HTERT RPE-1 (cell line): Measurements from ENCODE around the gene MUC13.
"Not testable (repeated sequence)": the region's sequence is repeated elsewhere in the genome, so short reads cannot be mapped to it uniquely, and the experiment has no call there.

Source experiments
- in situ Hi-C: fragments of 300-500 bp; cut with MboI; formaldehyde crosslinking; loops from 4 replicates; pipeline ENCODE4 v1.14.3; 2020; ENCODE audit warnings: low sequenced_read_pairs

MUC13 gene, protein sequence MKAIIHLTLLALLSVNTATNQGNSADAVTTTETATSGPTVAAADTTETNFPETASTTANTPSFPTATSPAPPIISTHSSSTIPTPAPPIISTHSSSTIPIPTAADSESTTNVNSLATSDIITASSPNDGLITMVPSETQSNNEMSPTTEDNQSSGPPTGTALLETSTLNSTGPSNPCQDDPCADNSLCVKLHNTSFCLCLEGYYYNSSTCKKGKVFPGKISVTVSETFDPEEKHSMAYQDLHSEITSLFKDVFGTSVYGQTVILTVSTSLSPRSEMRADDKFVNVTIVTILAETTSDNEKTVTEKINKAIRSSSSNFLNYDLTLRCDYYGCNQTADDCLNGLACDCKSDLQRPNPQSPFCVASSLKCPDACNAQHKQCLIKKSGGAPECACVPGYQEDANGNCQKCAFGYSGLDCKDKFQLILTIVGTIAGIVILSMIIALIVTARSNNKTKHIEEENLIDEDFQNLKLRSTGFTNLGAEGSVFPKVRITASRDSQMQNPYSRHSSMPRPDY

DNA sequence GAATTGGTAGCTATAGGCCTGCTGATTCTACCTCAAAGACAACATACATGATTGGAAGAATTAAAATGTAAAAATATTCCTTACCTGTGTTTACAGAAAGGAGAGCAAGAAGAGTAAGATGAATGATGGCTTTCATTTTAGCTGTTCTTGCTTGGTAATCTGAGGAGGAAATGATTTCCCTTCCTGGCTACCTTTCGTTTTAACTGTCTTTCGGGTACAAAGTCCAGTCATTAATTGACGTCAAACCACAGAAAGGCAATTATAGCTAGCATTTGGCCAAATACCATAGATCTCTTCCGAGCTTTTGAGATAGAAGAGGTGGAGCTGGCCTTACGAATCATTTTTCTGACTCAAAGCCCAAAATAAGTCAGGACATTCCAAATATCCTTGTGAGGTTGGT is at the start of gene MUC13:
Gene MUC13 (minus strand): TSS at position 175 of the 400 bp plus-strand sequence. CDS start 39 bp downstream, at position 136.
- in situ Hi-C loops: no loop called here

DNA sequence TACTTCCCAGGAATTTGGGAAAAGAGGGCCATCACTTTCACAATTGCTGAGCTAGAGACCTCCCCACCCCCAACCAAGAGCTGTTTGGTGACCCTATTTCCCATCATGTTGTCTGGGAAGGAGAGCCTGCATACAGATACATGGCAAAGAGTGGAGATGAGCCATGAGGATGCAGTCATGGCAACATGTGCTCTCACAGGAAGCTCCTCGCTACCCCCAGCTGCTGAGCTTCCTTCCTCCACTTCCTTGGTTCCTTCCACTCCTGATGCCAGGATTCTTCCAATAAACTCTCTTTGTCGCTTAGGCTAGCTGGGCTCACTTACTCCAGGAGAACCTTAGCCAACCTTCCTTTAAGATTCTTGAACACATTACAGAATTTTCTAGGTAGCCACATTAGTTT is 48.3 kb upstream of the MUC13 start:
- in situ Hi-C loops: no loop called here

DNA sequence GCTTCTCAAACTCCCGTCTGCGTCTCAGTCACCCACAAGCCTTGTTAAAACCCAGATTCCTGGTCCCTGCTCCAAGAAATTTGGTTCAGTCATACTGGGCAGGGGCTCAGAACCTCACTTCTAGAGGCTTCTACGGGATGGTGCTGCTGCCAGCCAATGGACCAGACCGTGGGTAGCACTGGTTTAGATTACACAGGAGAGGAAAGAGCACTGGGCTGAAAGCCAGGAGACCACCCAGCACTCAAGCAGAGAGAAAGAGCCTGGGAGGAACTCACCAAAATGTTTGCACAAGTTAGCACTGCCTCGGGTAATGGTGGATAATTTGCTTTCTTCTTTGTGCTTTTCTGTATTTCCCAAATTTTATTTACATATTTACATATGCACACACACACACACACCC is 46.9 kb upstream of the MUC13 start:
- in situ Hi-C loops: no loop called here

DNA sequence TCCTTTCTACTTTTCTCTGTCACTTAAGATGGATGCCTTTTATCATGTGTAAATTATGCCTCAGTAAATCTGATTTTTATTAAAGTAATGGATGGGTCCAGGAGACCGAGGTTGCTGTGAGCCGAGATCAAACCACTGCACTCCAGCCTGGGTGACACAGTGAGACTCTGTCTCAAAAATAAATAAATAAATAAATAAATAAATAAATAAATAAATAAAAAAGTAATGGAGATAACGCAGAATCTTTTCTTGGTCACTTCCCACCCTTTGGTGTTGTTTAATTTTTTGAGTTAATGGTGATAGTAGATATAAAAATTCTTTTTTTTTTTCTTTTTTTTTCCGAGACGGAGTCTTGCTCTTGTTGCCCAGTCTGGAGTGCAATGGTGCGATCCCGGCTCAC is 44.1 kb upstream of the MUC13 start:
- in situ Hi-C loops: no loop called here

DNA sequence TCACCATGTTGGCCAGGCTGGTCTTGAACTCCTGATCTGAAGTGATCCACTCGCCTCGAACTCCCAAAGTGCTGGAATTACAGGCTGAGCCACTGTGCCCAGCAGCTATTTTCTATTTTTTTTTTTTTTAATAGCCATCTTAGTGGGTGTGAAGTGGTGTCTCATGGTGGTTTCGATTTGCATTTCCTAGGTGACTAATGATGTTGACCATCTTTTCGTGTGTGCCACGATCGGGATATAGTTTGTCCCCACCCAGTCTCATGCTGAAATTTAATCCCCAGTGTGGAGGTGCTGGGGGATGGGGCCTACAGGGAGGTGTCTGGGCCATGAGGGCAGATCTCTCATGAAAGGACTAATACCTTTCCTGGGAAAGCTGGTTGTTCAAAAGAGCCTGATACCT is 41.8 kb upstream of the MUC13 start:
- in situ Hi-C loops: no loop called here

DNA sequence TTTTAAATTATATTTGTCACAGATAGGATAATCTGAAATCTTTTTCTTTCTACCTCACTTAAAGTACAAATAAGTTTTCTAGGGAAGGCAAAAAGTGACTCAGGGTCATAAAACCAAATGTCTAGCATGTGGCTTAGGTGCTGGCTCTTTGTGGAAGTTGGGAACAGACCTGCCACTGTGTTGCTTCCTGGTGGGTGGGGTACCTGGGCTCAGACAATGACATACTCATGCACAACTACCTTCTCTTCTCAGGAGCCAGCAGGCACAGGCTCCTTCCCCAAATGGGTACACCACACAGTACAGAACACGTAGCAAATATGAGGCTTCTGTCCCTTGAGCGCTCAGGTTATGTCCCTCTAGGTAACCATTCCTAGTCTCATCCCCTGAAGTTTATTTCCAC is 40.1 kb upstream of the MUC13 start:
- in situ Hi-C loops: no loop called here

DNA sequence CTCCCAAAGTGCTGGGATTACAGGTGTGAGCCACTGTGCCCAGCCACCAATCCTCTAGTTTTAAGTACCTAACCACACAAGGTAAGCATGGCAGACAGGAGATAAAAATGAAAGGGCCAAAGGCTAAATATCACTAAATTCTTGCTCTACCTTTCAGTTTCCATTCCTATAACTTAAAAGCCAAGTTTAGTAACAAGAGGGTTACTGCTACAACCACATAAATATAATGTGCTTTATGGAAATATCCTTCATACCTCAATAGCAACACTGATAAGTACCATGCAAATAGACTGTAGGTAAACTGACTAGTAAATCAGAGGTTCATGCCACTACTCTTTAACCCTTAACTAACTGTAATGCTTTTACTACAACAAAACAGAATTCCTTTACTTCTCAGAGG is 38.7 kb upstream of the MUC13 start:
- in situ Hi-C loops: no loop called here

DNA sequence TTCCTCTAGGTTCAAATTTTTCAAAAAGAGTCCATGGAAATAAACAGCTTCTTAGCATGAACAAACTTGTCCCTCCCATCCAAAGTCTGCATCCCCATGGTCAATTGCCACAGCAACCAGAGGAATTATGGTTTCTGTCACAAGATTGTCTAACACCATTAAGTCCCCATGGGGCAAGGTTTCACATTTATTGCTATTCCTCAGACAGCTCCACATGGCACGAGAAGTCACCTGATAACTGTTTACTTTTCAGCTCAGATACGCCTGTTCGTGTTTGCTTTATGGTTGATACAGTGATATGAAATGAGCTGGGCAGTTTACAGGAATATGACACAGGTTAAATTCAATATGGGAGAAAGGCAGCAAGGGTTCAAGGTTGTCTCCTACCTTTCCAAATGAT is 37.9 kb upstream of the MUC13 start:
- in situ Hi-C loops: no loop called here

DNA sequence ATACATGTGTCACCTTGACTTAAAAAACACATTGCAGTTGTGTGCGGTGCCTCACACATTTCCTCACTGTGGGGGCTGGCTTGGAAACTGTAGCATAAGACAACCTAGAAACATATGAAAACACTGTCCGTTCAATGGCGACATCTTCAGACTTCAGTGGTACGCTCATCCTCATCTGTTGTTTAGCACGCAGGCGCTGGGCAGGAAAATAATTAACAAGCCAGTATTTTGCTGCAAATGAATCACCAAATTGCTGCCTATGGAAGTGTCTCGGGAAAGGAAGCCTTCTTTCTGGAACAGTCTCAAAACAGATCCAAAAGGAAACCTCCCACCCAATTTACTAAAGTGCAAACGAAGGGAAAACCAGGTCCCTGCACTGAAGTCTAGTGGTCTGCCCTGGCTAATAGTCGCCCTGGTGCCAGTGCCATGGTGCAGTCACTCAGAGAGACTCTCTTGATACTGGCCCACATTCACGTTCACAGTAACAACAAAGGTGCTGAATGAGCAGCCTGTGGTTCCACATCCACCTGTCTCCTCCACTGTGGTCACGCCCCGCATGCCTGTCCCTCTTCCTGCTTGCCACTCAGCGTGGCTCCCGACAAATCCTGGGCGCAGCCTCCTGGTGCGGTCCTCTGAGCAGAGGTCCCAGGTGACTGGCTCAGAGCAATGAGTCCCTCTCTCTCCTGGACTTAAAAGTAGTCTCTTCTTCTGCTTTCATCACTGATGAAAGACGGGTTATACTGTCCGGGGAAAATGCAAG is 35.6 kb upstream of the MUC13 start:
- in situ Hi-C loops: no loop called here

DNA sequence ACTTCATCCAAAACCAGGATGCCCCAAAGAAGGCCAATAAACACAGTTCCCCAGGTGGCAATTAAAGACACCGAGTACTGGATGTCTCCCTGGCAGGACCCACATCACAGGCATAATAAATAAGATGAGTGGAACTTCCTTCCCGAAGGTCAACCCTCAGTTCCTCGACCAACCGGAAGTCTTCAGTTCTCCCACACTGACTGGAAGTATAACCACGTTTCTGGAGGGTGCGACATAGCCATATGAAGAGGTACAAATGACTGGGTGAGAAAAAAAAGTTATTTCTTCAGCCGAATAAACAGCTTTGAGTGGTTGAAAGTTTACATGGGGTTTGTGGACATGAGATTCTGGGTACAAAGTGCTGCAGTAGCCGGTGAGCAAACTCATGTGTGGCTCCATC is 34.6 kb upstream of the MUC13 start:
- in situ Hi-C loops: no loop called here

DNA sequence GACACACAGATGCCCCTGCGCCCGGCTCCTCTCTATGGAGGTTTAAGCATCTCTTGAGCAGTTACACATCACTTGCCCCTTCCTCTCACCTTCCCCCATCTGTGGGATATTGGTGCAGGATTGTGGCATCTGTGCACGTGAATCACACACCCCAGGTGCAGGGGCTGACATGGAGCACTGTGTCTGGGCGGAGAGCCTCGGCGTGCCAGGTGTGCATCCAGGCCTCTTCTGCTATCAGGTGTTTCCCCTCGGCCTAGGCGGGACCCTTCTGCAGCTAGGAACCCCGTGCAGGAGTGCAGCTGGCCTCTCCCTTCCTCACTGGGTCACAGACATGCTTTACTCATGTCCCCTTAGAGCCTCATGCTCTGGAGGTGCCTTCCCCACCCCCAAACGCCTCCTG is 33.4 kb upstream of the MUC13 start:
- in situ Hi-C loops: no loop called here

DNA sequence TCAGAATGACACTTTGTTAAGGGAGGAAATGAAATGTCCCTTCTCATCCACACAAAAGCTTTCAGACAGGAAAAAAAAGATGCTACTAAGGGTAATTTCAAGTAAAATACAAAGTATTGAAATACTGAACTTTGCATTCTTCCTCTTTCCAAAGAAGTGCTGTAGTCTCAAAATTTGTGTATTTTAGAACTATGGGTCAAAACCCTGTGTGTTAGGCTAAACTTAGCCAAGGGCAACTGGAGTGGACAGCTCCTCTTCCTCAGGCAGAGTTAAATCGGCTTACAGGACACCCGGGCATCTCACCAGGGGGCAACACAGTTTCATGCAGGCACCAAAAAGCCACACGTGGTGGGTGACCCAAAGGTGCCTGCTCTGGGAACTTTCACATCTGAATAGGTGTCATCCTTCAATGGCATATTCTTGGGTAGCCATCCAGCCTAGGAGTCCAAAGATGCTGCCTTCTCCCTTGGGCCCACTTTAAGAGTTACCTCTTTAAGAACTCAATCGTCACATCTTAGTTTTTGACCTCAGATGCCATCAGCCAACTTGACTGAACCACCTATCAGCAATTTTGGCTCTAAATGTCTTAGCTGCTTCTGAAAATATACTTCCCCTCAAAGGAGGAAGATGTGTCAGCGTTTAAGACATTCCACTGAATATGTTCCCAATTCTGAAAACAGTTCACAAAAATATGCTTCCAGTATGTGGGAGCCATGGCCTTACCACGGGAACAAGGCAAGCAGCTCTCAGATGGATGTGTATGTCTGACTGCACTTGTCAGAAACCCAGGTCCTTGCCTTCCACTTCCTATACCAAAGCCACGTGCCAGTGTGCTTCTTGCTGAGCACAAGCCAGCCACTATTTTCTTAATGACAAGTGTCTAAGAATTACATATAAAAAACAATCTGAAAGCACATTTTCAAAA is 32.2 kb upstream of the MUC13 start:
- in situ Hi-C loops: no loop called here

DNA sequence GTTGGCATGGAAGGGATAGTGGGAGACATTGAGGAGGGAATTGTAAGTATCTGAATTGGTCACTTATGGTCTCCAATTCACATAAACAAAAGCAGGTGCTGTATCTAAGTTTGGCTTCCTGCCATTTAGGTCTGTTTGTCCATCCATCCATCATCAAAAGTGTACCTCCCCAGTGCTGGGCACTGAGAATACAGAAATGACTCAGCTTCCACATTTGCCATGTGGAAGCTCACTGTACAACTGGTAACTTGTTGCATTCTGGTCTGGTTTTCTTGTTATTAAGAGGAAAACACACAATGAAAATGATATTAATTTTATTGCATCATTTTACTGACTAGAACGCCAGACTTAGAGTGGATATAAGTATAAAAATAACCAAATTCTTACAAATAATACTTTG is 30.9 kb upstream of the MUC13 start:
- in situ Hi-C loops: no loop called here

DNA sequence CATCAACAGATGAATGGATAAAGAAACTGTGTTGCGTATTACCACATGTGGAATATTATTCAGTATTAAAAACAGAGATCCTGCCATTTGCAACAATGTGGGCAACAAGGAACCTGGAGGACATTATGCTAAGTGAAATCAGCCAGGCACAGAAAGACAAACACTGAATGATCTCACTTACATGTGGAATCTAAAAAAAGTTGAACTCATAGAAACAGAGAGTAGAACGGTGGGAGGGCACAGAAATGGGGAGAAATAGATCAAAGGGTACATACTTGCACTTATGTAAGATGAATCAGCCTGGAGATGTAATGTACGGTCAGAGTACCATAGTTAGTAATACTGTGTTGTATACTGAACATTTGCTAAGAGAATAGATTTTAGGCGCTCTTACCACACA is 29.8 kb upstream of the MUC13 start:
- in situ Hi-C loops: no loop called here

DNA sequence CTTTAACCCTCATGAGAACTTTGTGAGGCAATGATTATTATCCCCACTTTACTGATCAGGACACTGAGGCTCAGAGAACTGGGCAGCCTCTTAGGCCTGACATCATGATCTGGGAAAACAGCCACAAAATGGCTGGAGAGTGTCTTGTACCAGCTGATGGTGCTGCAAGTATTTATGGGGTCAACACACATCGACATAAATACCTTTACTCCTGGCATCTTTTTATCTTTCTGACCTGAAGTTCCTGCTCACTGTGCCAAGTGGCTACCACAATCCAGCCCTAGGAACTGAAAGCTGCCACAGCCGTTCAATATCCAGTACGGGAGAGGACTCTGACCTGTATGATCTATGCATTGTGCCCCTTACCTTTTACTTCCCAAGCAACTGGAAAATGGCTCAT is 29.2 kb upstream of the MUC13 start:
- in situ Hi-C loops: no loop called here

DNA sequence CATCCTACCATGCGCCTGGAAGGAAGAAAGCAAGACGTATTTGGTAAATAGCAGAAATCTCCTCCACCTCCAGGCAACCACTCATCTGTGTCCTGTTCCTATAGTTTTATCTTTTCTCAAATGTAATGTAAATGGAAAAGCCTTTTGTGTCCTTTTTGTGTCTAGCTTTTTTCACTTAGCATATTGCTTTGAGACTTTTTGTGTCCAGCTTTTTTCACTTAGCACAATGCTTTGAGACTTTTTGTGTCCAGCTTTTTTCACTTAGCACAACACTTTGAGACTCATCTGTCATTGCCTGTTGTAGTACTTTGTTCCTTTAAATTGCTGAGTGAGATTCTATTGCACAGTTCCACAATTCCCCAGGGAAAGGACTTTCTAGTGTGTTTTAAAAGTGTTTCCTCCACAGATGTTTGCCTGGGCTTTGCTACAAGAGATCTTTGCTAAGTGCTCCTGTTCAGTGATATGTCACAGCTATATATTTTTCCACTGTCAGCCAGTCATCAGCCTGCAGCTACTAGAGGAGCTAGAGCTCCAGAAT is 27.9 kb upstream of the MUC13 start:
- in situ Hi-C loops: no loop called here

DNA sequence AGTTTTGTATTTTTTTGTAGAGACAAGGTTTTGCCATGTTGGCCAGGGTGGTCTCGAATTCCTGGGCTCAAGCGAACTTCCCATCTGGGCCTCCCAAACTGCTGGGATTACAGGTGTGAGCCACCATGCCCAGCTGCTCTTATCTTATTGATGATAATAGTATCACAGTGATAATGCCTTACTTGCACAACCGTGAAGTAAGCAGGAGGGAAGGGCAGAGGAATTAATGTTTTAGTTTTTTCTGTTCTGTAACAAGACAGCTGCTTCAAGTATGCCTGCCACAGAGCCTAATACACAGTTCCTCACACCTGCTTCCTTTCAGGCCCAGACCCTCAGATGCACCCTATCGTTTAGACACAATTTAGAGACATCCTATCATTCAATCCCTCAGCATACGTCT is 26.1 kb upstream of the MUC13 start:
- in situ Hi-C loops: no loop called here

DNA sequence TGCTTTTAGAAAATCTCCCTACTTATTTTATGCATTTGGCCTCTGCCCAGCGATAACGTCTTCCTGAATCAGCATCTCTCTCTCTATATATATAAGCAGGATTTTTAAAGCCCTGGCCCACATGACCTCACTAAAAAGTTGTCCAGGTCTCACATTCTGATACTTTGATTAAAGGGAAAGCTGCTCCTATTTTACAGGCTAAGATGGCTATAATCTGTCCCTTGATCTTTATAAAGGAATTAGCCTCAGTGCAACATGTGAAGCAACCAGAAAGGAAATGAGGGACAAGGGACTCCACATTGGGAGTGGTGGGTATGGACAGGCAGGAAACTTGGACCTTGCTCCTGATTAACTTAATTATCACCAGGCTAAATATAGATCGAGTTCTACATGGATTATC is 25.6 kb upstream of the MUC13 start:
- in situ Hi-C loops: no loop called here

DNA sequence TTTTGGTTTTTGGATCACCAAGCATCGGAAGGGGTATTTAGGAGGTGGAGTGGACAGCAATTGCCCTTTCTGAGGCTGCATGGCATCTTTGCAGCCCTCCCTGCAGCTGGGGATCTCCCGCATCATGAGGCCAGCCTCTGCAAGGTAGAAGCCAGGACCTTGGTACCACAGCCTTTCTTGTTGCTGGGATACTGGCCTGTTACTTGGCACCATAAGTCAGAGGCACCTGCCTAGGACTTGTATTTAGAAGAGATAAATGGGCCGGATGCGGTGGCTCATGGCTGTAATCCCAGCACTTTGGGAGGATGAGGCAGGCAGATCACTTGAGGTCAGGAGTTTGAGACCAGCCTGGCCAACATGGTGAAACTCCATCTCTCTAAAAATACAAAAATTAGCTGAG is 23.4 kb upstream of the MUC13 start:
- in situ Hi-C loops: not testable (repeated sequence)

DNA sequence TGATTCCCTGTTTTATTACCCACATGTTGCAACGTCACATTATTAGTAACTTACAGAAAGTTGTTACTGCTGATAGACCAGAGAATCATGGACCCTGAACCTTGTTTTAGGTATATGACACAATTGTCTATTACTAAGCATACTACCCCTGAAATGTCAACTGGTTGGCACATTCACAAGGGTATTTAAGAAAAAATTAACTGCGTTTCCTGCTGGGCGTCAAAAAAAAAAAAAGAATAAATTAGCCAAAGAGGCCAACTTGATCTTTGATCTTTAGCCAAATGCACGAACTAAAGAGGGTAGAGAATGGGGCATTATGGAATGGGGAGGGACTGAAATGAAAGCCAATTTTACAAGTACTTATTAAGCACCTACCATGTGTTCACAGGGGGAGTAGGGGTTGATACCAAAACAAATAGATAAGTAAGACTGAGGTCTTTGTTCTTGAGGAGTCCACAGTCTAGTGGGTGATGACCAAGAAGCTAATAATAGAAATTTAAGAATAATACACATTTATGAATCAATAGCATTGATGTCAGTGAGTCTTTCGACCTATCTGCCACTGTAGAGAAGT is 17.8 kb upstream of the MUC13 start:
- in situ Hi-C loops: no loop called here
